IMR-90 (cell line): ENCODE results near the gene FAM111A. TPM values are rescaled to one million over a fixed set of nuclear protein-coding genes. Genes with fewer than 3 reads are reported as not detected.
"Not testable (repeated sequence)": the region's sequence is repeated elsewhere in the genome, so short reads cannot be mapped to it uniquely, and the experiment has no call there.

Experiments used
- ATAC-seq: fragments of 200-7000 bp; cut with Tn5 transposase; 2 replicates; pipeline ENCODE4 v1.9.1; 2020; ENCODE audit warnings: low read depth, mild to moderate bottlenecking, moderate library complexity
- BruUV-seq: library from RNA; stranded (reverse); fragments of 400-500 nt; replicated peaks from 2 replicates; lab custom pipeline; 2021; lab: Mats Ljungman, UMichigan
- CTCF ChIA-PET: fragments of 300-600 bp; formaldehyde crosslinking; extraction: SDS; loops from one replicate; lab custom pipeline; 2021; ENCODE audit warnings: antibody characterized with exemption; lab: Yijun Ruan, JAX
- POLR2A ChIA-PET: fragments of 300-600 bp; sonication (Branson Sonifier 250); formaldehyde crosslinking; loops from one replicate; lab custom pipeline; 2022; ENCODE audit warnings: antibody characterized with exemption; ENCODE audit not compliant: unreplicated experiment; lab: Charles Lee
- DNase-seq: peaks from one replicate; pipeline ENCODE4 v3.0.0; 2013
- H2AFZ ChIP-seq: replicated peaks from 2 replicates; pipeline ENCODE3; 2013; ENCODE audit warnings: low read length, mild to moderate bottlenecking; ENCODE audit not compliant: poor library complexity
- H2AK5ac ChIP-seq: 2 replicates; pipeline ENCODE4 v1.6.1; 2013; ENCODE audit warnings: low read depth, low read length, inconsistent platforms
- H2AK9ac ChIP-seq: replicated peaks from 2 replicates; pipeline ENCODE3; 2013; ENCODE audit warnings: mild to moderate bottlenecking, low read depth, low read length, moderate library complexity; ENCODE audit not compliant: poor library complexity
- H2BK120ac ChIP-seq: 2 replicates; pipeline ENCODE4 v1.6.1; 2013; ENCODE audit warnings: low read depth, low read length, inconsistent platforms
- H2BK15ac ChIP-seq: 3 replicates; pipeline ENCODE4 v1.6.1; 2013; ENCODE audit warnings: low read depth, low read length, inconsistent platforms
- H2BK20ac ChIP-seq: 2 replicates; pipeline ENCODE4 v1.6.1; 2013; ENCODE audit warnings: low read depth, mild to moderate bottlenecking, inconsistent platforms, low read length, moderate library complexity
- H2BK5ac ChIP-seq: 2 replicates; pipeline ENCODE4 v1.6.1; 2013; ENCODE audit warnings: mild to moderate bottlenecking, low read depth, low read length, inconsistent platforms; ENCODE audit not compliant: poor library complexity, severe bottlenecking
- H3K14ac ChIP-seq: replicated peaks from 2 replicates; pipeline ENCODE4 v1.6.1; 2013; ENCODE audit warnings: low read depth, low read length, inconsistent platforms
- H3K18ac ChIP-seq: 2 replicates; pipeline ENCODE4 v1.6.1; 2013; ENCODE audit warnings: low read depth, low read length, control low read depth
- H3K23ac ChIP-seq: 2 replicates; pipeline ENCODE4 v1.6.1; 2013; ENCODE audit warnings: low read depth, low read length, inconsistent platforms
- H3K27ac ChIP-seq: 2 replicates; pipeline ENCODE4 v1.5.1; 2013; ENCODE audit warnings: mild to moderate bottlenecking, control low read depth, low read length; ENCODE audit not compliant: insufficient read depth
- H3K27me3 ChIP-seq: 2 replicates; pipeline ENCODE4 v1.6.1; 2013; ENCODE audit warnings: low read length; ENCODE audit not compliant: control insufficient read depth, insufficient read depth
- H3K36me3 ChIP-seq: 2 replicates; pipeline ENCODE4 v1.6.1; 2013; ENCODE audit warnings: low read length, mixed read lengths; ENCODE audit not compliant: control insufficient read depth, insufficient read depth
- H3K4ac ChIP-seq: 2 replicates; pipeline ENCODE4 v1.6.1; 2013; ENCODE audit warnings: low read depth, low read length, inconsistent platforms
- H3K4me1 ChIP-seq: 2 replicates; pipeline ENCODE4 v1.6.1; 2013; ENCODE audit warnings: low read length, mixed read lengths; ENCODE audit not compliant: control insufficient read depth, insufficient read depth
- H3K4me2 ChIP-seq: 2 replicates; pipeline ENCODE4 v1.6.1; 2013; ENCODE audit warnings: low read depth, mild to moderate bottlenecking, control low read depth, low read length, moderate library complexity
- H3K4me3 ChIP-seq: 2 replicates; pipeline ENCODE4 v1.5.1; 2013; ENCODE audit warnings: low read depth, mild to moderate bottlenecking, control low read depth, low read length, moderate library complexity; ENCODE audit not compliant: insufficient read depth
- H3K56ac ChIP-seq: 2 replicates; pipeline ENCODE4 v1.6.1; 2013; ENCODE audit warnings: low read length, inconsistent platforms; ENCODE audit not compliant: insufficient read depth; ENCODE audit errors: extremely low read depth
- H3K79me1 ChIP-seq, 2 experiments: 2 replicates each; pipeline ENCODE4 v1.6.1; 2013; ENCODE audit warnings: low read length in 2 of 2, inconsistent platforms in 1 of 2, low read depth in 1 of 2
- H3K9ac ChIP-seq: 2 replicates; pipeline ENCODE4 v1.6.1; 2013; ENCODE audit warnings: low read depth, low read length, control low read depth
- H3K9me1 ChIP-seq: 2 replicates; pipeline ENCODE4 v1.6.1; 2013; ENCODE audit warnings: low read length, inconsistent platforms; ENCODE audit not compliant: insufficient read depth
- H3K9me3 ChIP-seq: 2 replicates; pipeline ENCODE4 v1.6.1; 2013; ENCODE audit warnings: low read length; ENCODE audit not compliant: control insufficient read depth, insufficient read depth
- H4K20me1 ChIP-seq: 2 replicates; pipeline ENCODE4 v1.6.1; 2013; ENCODE audit warnings: low read length, inconsistent platforms; ENCODE audit not compliant: insufficient read depth
- H4K5ac ChIP-seq: 2 replicates; pipeline ENCODE4 v1.6.1; 2013; ENCODE audit warnings: mild to moderate bottlenecking, low read depth, low read length, control low read depth
- H4K8ac ChIP-seq, 2 experiments: 2 replicates each; pipeline ENCODE4 v1.6.1; 2013; ENCODE audit warnings: low read depth in 2 of 2, low read length in 2 of 2, control low read depth in 1 of 2, inconsistent platforms in 1 of 2
- H4K91ac ChIP-seq: 2 replicates; pipeline ENCODE4 v1.6.1; 2013; ENCODE audit warnings: low read depth, low read length, inconsistent platforms; ENCODE audit not compliant: insufficient read depth
- FOS ChIP-seq: fragments of 150-350 bp; IDR thresholded peaks from 2 replicates; pipeline ENCODE4 v1.6.1; 2016; ENCODE audit warnings: low read depth, low read length
- RFX5 ChIP-seq: IDR thresholded peaks from 2 replicates; pipeline ENCODE4 v1.8.0; 2012; ENCODE audit warnings: low read depth, mild to moderate bottlenecking, low read length, moderate library complexity
- WGBS, 2 experiments: methylation state at CpG; one replicate each; pipeline versions ENCODE4 v1.1.5 to v1.1.7; 2013; ENCODE audit warnings: missing lambda C conversion rate in 2 of 2; ENCODE audit not compliant: insufficient read length in 1 of 2; ENCODE audit errors: extremely low coverage in 2 of 2; 5-methylcytosine and 5-hydroxymethylcytosine counted together
- dilution Hi-C: fragments of 300-500 bp; cut with HindIII; formaldehyde crosslinking; loops from one replicate; pipeline ENCODE4 v1.14.3; 2018; ENCODE audit warnings: low sequenced_read_pairs; ENCODE audit not compliant: unreplicated experiment
- in situ Hi-C: fragments of 300-500 bp; cut with MboI; formaldehyde crosslinking; loops from 3 replicates; pipeline ENCODE4 v1.14.3; 2019; ENCODE audit warnings: low sequenced_read_pairs, inconsistent platforms, mixed read lengths
- intact Hi-C: fragments of 100-400 bp; cut with micrococcal nuclease; formaldehyde crosslinking; loops from 2 replicates; pipeline ENCODE4 v1.10.0; 2022
- polyA plus RNA-seq, 3 experiments: library from polyadenylated mRNA; depleted of rRNA; stranded (reverse); fragments of >200 nt; gene quantifications; 2 replicates each; pipeline ENCODE4 v1.2.3, GENCODE V29; 2012; ENCODE audit warnings: low replicate concordance in 1 of 3
- total RNA-seq: library from RNA; depleted of rRNA; stranded (reverse); fragments of >200 nt; gene quantifications from 2 replicates; pipeline ENCODE4 v1.2.3, GENCODE V29; 2012

Gene FAM111A
- total and polyA plus RNA-seq, 2 of the 4 experiments (the other 2 are of a cell fraction) = 19.9 to 36.4 TPM

DNA sequence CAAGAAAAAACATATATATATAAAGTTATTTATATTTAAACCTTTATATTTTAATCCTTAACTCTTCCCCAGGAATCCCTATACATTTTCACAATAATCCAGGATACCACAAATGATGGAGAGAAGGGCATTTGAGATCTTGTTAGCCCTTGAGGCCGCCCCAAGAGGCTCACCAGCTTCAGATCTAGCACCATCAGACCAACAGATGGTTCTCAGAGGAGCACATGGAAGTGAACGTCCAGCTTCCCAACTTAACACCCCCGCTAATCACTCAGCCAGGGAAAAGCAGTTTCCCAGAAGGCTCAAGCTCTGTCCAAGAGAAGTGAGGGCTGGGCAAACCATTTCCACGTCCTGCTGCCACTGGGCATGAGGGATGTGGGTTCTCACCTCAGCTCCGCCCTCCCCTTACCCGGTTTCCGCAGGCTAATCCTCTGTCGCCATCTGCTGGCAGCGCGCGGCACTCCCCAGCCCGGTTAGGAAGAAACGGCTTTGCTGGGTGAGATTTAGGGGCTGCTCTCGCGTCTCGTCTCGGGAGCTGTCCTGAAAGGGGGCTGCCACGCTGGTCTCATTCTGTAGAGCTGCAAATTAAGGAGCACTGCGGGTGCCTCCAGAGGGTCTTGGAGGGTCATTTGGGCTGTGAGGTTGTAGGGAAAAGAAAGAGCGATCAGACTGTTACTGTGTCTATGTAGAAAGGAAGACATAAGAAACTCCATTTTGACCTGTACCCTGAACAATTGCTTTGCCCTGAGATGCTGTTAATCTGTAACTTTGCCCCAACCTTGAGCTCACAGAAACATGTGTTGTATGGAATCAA is 6.8 kb upstream of the FAM111A start (continued):
- TF ChIP-seq RFX5 (no peak), FOS (no peak)

DNA sequence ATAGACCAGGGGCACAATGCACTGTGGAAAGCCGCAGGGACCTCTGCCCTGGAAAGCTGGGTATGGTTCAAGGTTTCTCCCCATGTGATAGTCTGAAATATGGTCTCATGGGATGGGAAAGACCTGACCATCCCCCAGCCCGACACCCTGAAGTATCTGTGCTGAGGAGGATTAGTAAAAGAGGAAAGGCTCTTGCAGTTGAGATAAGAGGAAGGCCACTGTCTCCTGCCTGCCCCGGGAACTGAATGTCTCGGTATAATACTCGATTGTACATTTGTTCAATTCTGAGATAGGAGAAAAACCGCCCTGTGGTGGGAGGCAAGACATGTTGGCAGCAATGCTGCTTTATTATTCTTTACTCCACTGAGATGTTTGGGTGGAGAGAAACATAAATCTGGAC is 6.1 kb upstream of the FAM111A start:
- H3K36me3 ChIP-seq, H3K56ac ChIP-seq, H3K9me1 ChIP-seq, H2BK20ac ChIP-seq, H3K9ac ChIP-seq, H4K20me1 ChIP-seq, H3K4me3 ChIP-seq, H3K23ac ChIP-seq, H2AK9ac ChIP-seq, H2BK5ac ChIP-seq, H4K5ac ChIP-seq, H4K91ac ChIP-seq, H3K4me1 ChIP-seq, H3K18ac ChIP-seq, dilution Hi-C loops, H3K27me3 ChIP-seq, ATAC-seq, H3K9me3 ChIP-seq, H2BK120ac ChIP-seq, BruUV-seq, H2BK15ac ChIP-seq, H3K14ac ChIP-seq, H2AK5ac ChIP-seq, POLR2A ChIA-PET, H2AFZ ChIP-seq, H4K8ac ChIP-seq, H3K4me2 ChIP-seq, H3K4ac ChIP-seq, H3K79me1 ChIP-seq, DNase-seq, H3K27ac ChIP-seq: not testable (repeated sequence)
- intact Hi-C loops = loop anchor here (1.0 to 5.0 kb wide), 5 partner anchors 39 to 484 kb away; no protein-coding TSS in a partner anchor
- in situ Hi-C loops = loop anchor here (5.0 kb wide), 1 partner anchor 79 kb away; no protein-coding TSS in a partner anchor
- 83% methylated on average over 1 of the region's 6 CpGs; no CpG with 5 or more reads in 1 of the 2 experiments for WGBS, 2 experiments
- CTCF ChIA-PET = interaction anchor here (0.6 to 1.7 kb wide), 18 partner anchors 8 to 166 kb away, joined by 3 to 13 read pairs (median 6); partner anchors contain the start of genes DTX4 and FAM111B
